H1 (cell line): ENCODE data around the gene RTTN. TPM values are rescaled to one million over a fixed set of nuclear protein-coding genes. Genes with fewer than 3 reads are reported as not detected.

Experiments used
- CTCF ChIA-PET: fragments of 300-600 bp; sonication (Branson Sonifier 250); formaldehyde crosslinking; loops from one replicate; lab custom pipeline; 2021; ENCODE audit not compliant: partially characterized antibody; lab: Charles Lee
- POLR2A ChIA-PET: fragments of 300-600 bp; sonication (Branson Sonifier 250); formaldehyde crosslinking; loops from one replicate; lab custom pipeline; 2021; ENCODE audit warnings: inconsistent platforms; ENCODE audit not compliant: partially characterized antibody; lab: Charles Lee
- DNase-seq, 2 experiments: peaks; one replicate each; pipeline versions ENCODE4 v3.0.0 to v3.0.0-alpha.2; 2010 to 2022; ENCODE audit warnings: low spot score in 2 of 2, low read depth in 1 of 2, mixed read lengths in 1 of 2
- FAIRE-seq: peaks from 2 replicates; lab custom pipeline; 2011; peaks lifted over from hg19 to GRCh38; lab: Jason Lieb, UNC
- H2AFZ ChIP-seq: 2 replicates; pipeline ENCODE4 v1.8.1; 2012; ENCODE audit warnings: low read length, inconsistent platforms
- H2AK5ac ChIP-seq: 2 replicates; pipeline ENCODE4 v1.6.1; 2013; ENCODE audit warnings: low read depth, low read length
- H2BK120ac ChIP-seq: replicated peaks from 2 replicates; pipeline ENCODE3; 2013; ENCODE audit warnings: low read depth, low read length, inconsistent platforms
- H2BK12ac ChIP-seq: 2 replicates; pipeline ENCODE4 v1.6.1; 2013; ENCODE audit warnings: low read depth, low read length
- H2BK15ac ChIP-seq: 2 replicates; pipeline ENCODE4 v1.6.1; 2013; ENCODE audit warnings: low read length
- H2BK20ac ChIP-seq: 2 replicates; pipeline ENCODE4 v1.6.1; 2013; ENCODE audit warnings: low read length
- H2BK5ac ChIP-seq: 2 replicates; pipeline ENCODE4 v1.6.1; 2013; ENCODE audit warnings: low read depth, low read length
- H3K14ac ChIP-seq: 2 replicates; pipeline ENCODE4 v1.6.1; 2013; ENCODE audit warnings: inconsistent platforms; ENCODE audit not compliant: insufficient read length
- H3K18ac ChIP-seq: 2 replicates; pipeline ENCODE4 v1.6.1; 2013; ENCODE audit warnings: low read length; ENCODE audit errors: extremely low read depth
- H3K23ac ChIP-seq: 2 replicates; pipeline ENCODE4 v1.6.1; 2013; ENCODE audit warnings: inconsistent platforms; ENCODE audit not compliant: insufficient read length
- H3K23me2 ChIP-seq: 2 replicates; pipeline ENCODE4 v1.6.1; 2013; ENCODE audit warnings: low read depth, low read length
- H3K27ac ChIP-seq: 2 replicates; pipeline ENCODE4 v1.6.1; 2011; ENCODE audit warnings: low read depth, low read length, inconsistent platforms
- H3K27me3 ChIP-seq, 4 experiments: replicated peaks in 1 of 4; 1 replicate in 1 of 4; 2 replicates in 3 of 4; pipeline versions ENCODE4 v1.6.1 to v1.8.1; 2011 to 2013; ENCODE audit warnings: low read length in 3 of 4, mild to moderate bottlenecking in 3 of 4, inconsistent platforms in 2 of 4, mixed read lengths in 2 of 4, moderate library complexity in 1 of 4; ENCODE audit not compliant: control insufficient read depth in 3 of 4, insufficient read depth in 3 of 4; ENCODE audit errors: extremely low read depth in 1 of 4
- H3K36me3 ChIP-seq, 4 experiments: 2 replicates each; pipeline versions ENCODE4 v1.6.1 to v1.8.1; 2011 to 2013; ENCODE audit warnings: mild to moderate bottlenecking in 4 of 4, low read length in 3 of 4, moderate library complexity in 2 of 4, control low read depth in 1 of 4, inconsistent platforms in 1 of 4; ENCODE audit not compliant: insufficient read depth in 4 of 4, control insufficient read depth in 2 of 4
- H3K4ac ChIP-seq: replicated peaks from 2 replicates; pipeline ENCODE3; 2013; ENCODE audit warnings: low read length, low read depth, mixed read lengths, inconsistent platforms; ENCODE audit not compliant: insufficient read length
- H3K4me1 ChIP-seq, 4 experiments: replicated peaks in 1 of 4; 1 replicate in 1 of 4; 2 replicates in 3 of 4; pipeline versions ENCODE4 v1.6.1 to v1.8.1; 2011 to 2013; ENCODE audit warnings: low read length in 3 of 4, inconsistent platforms in 2 of 4, mixed read lengths in 1 of 4; ENCODE audit not compliant: insufficient read depth in 4 of 4, control insufficient read depth in 3 of 4
- H3K4me2 ChIP-seq, 2 experiments: 2 replicates each; pipeline versions ENCODE4 v1.6.1 to v1.8.1; 2011 to 2013; ENCODE audit warnings: low read depth in 2 of 2, low read length in 2 of 2, control low read depth in 1 of 2, inconsistent platforms in 1 of 2, mild to moderate bottlenecking in 1 of 2; ENCODE audit not compliant: insufficient read depth in 1 of 2
- H3K4me3 ChIP-seq, 4 experiments: fragments of 200-600, 300-600 bp in 1 of 4; sonication (generic), shearing (Covaris generic), sonication (Bioruptor Twin) in 1 of 4; 2 replicates each; pipeline versions ENCODE4 v1.5.1 to v1.8.1; 2011 to 2016; ENCODE audit warnings: low read length in 4 of 4, low read depth in 3 of 4, control low read depth in 2 of 4, inconsistent platforms in 2 of 4, mild to moderate bottlenecking in 2 of 4, mixed read lengths in 1 of 4, moderate library complexity in 1 of 4; ENCODE audit not compliant: insufficient read depth in 2 of 4; ENCODE audit errors: extremely low read depth in 1 of 4
- H3K56ac ChIP-seq: replicated peaks from 2 replicates; pipeline ENCODE3; 2013; ENCODE audit warnings: low read depth, mild to moderate bottlenecking, mixed read lengths, low read length, inconsistent platforms; ENCODE audit not compliant: insufficient read length
- H3K79me1 ChIP-seq: 2 replicates; pipeline ENCODE4 v1.6.1; 2013; ENCODE audit warnings: low read depth, low read length, control low read depth
- H3K79me2 ChIP-seq, 2 experiments: 2 replicates each; pipeline versions ENCODE4 v1.6.1 to v1.8.1; 2012 to 2013; ENCODE audit warnings: low read length in 2 of 2, mild to moderate bottlenecking in 2 of 2, inconsistent platforms in 1 of 2; ENCODE audit not compliant: insufficient read depth in 2 of 2, control insufficient read depth in 1 of 2
- H3K9ac ChIP-seq, 4 experiments: replicated peaks in 1 of 4; 1 replicate in 1 of 4; 2 replicates in 3 of 4; pipeline versions ENCODE4 v1.6.1 to v1.8.1; 2011 to 2013; ENCODE audit warnings: low read depth in 3 of 4, low read length in 3 of 4, control low read depth in 2 of 4, mild to moderate bottlenecking in 2 of 4, moderate library complexity in 2 of 4, inconsistent platforms in 1 of 4; ENCODE audit errors: extremely low read depth in 1 of 4
- H3K9me3 ChIP-seq, 2 experiments: 2 replicates each; pipeline versions ENCODE4 v1.6.1 to v1.8.1; 2012 to 2013; ENCODE audit warnings: mild to moderate bottlenecking in 2 of 2, moderate library complexity in 2 of 2, control low read depth in 1 of 2, inconsistent platforms in 1 of 2, low read depth in 1 of 2, low read length in 1 of 2, mixed read lengths in 1 of 2; ENCODE audit not compliant: insufficient read depth in 2 of 2
- H4K20me1 ChIP-seq, 2 experiments: replicated peaks in 1 of 2; 2 replicates each; pipeline versions ENCODE3 to v1.8.1; 2011 to 2013; ENCODE audit warnings: inconsistent platforms in 2 of 2, low read length in 2 of 2, mild to moderate bottlenecking in 1 of 2; ENCODE audit not compliant: insufficient read depth in 2 of 2, control insufficient read depth in 1 of 2
- H4K5ac ChIP-seq: 2 replicates; pipeline ENCODE4 v1.6.1; 2013; ENCODE audit warnings: low read length, low read depth, mixed read lengths, inconsistent platforms; ENCODE audit not compliant: insufficient read length
- H4K8ac ChIP-seq: 2 replicates; pipeline ENCODE4 v1.8.0; 2013; ENCODE audit warnings: mild to moderate bottlenecking, moderate library complexity, low read length, inconsistent platforms; ENCODE audit not compliant: insufficient read depth; ENCODE audit errors: extremely low read depth
- H4K91ac ChIP-seq: replicated peaks from 2 replicates; pipeline ENCODE3; 2013; ENCODE audit warnings: low read length, mixed read lengths, inconsistent platforms; ENCODE audit not compliant: insufficient read length
- ASH2L ChIP-seq: fragments of 200-600, 300-600 bp; sonication (generic); IDR thresholded peaks from one replicate; pipeline ENCODE4 v1.7.1; 2017; ENCODE audit warnings: low read length
- CEBPB ChIP-seq: IDR thresholded peaks from 2 replicates; pipeline ENCODE4 v1.6.1; 2012; ENCODE audit warnings: low read depth, low read length
- HDAC2 ChIP-seq, 2 experiments: fragments of 300-600 bp in 1 of 2; sonication (generic) in 1 of 2; IDR thresholded peaks; 2 replicates each; pipeline ENCODE4 v1.6.1; 2011 to 2012; ENCODE audit warnings: low read depth in 2 of 2, low read length in 2 of 2, mild to moderate bottlenecking in 2 of 2, moderate library complexity in 2 of 2, borderline replicate concordance in 1 of 2, inconsistent platforms in 1 of 2
- NANOG ChIP-seq: IDR thresholded peaks from 2 replicates; pipeline ENCODE4 v1.6.1; 2011; ENCODE audit warnings: low read length, low read depth, mild to moderate bottlenecking, inconsistent platforms; ENCODE audit not compliant: insufficient read depth, poor library complexity, severe bottlenecking
- PHF8 ChIP-seq: fragments of 200-600 bp; sonication (generic); conservative IDR thresholded peaks from 2 replicates; pipeline ENCODE4 v1.7.1; 2012; ENCODE audit warnings: low read depth, mild to moderate bottlenecking, inconsistent platforms, low read length, moderate library complexity
- POLR2AphosphoS5 ChIP-seq: IDR thresholded peaks from 2 replicates; pipeline ENCODE4 v1.6.1; 2011; ENCODE audit warnings: low read depth, low read length
- POU5F1 ChIP-seq: IDR thresholded peaks from 2 replicates; pipeline ENCODE4 v1.6.1; 2011; ENCODE audit warnings: low read depth, mild to moderate bottlenecking, low read length, moderate library complexity
- RBBP5 ChIP-seq: IDR thresholded peaks from 2 replicates; pipeline ENCODE4 v1.7.1; 2012; ENCODE audit warnings: low read depth, mild to moderate bottlenecking, inconsistent platforms, low read length, moderate library complexity, borderline replicate concordance
- RFX5 ChIP-seq: IDR thresholded peaks from 2 replicates; pipeline ENCODE4 v1.6.1; 2011; ENCODE audit warnings: low read depth, low read length, improper control_type of control experiment, borderline replicate concordance
- RXRA ChIP-seq: IDR thresholded peaks from 2 replicates; pipeline ENCODE4 v1.6.1; 2011; ENCODE audit warnings: low read depth, mild to moderate bottlenecking, low read length, moderate library complexity; ENCODE audit not compliant: insufficient read depth
- SAP30 ChIP-seq: fragments of 300-600 bp; sonication (generic); IDR thresholded peaks from 2 replicates; pipeline ENCODE4 v1.7.1; 2012; ENCODE audit warnings: low read length, moderate library complexity, mild to moderate bottlenecking, inconsistent platforms; ENCODE audit not compliant: insufficient read depth, insufficient replicate concordance
- polyA plus RNA-seq, 7 experiments: library from polyadenylated mRNA; depleted of rRNA in 3 of 7; stranded (reverse) in 5 of 7; unstranded in 2 of 7; fragments of >200 nt in 5 of 7; fragments of 200-250 nt in 2 of 7; gene quantifications; 1 replicate in 5 of 7; 2 replicates in 1 of 7; 4 replicates in 1 of 7; pipeline versions ENCODE4 v1.2.1 to v1.2.3, GENCODE V29; 2011 to 2013; ENCODE audit warnings: missing spikeins in 2 of 7, mixed read lengths in 2 of 7
- total RNA-seq: library from RNA; stranded (reverse); fragmentation: NEBNext Ultra II Directional; extraction: Animal tissue kit (Norgen Biotek cat#: 25700); gene quantifications from 2 replicates; pipeline ENCODE4 v1.2.1, GENCODE V29; 2021
- TF ChIP-seq, protein P1 (sequence below): IDR thresholded peaks from 2 replicates; pipeline ENCODE4 v1.6.1; 2012; ENCODE audit warnings: inconsistent platforms
- TF ChIP-seq, protein P2 (sequence below): IDR thresholded peaks from 2 replicates; pipeline ENCODE4 v1.6.1; 2011; ENCODE audit warnings: low read length, improper control_type of control experiment

The RTTN gene
- total and polyA plus RNA-seq, 2 of the 8 experiments (the other 6 are each of a cell fraction or from before 2014, with no cell fraction given), result 9.1 to 21.4 TPM

DNA sequence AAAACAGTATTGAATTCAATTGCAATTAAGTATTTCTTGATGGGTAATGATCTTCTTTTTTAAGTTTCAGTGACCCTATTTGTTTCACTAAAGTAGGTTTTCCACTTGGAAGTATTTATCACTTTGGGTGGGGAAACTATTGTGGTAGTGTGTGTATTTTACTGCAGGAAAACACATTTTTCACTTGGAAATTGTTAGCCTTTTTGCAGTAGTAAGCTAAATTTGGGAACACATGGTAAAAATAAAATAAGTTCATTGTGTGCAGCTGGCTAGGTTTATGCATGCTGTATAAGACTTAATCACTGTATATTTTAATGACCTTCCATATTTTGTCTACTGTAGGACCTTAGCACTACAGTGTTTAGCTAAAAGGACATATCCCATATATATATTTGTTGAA lies 28.5 kb upstream of the RTTN start:
- no peak overlapping the region for H2BK15ac ChIP-seq
- no peak overlapping the region for H2BK120ac ChIP-seq
- no peaks in the 10 kb centered on the region for H3K9me3 ChIP-seq
- H3K79me1 ChIP-seq, result no peaks in the 10 kb centered on the region
- no peaks in the 10 kb centered on the region for H3K23me2 ChIP-seq
- no peak overlapping the region for H2AFZ ChIP-seq
- H3K27ac ChIP-seq, result no peak overlapping the region
- H3K9ac ChIP-seq, result no peak overlapping the region
- no peak overlapping the region for H4K5ac ChIP-seq
- H2BK12ac ChIP-seq, result no peak overlapping the region
- H4K8ac ChIP-seq, result no peak overlapping the region
- no peak overlapping the region for H3K14ac ChIP-seq
- ChIA-PET POLR2A (no interaction called here), CTCF (interaction anchor here (1.8 kb wide), 1 partner anchor 200 kb away, joined by 5 read pairs; no protein-coding TSS in a partner anchor)
- DNase-seq, result no peak
- no peak overlapping the region for H4K91ac ChIP-seq
- H2BK5ac ChIP-seq, result no peak overlapping the region
- H4K20me1 ChIP-seq, result no peaks in the 10 kb centered on the region
- no peak for FAIRE-seq
- no peak overlapping the region for H2AK5ac ChIP-seq
- no peaks in the 10 kb centered on the region for H3K36me3 ChIP-seq
- H3K4ac ChIP-seq, result no peak overlapping the region
- no peak overlapping the region for H3K4me3 ChIP-seq
- H3K27me3 ChIP-seq, result no peaks in the 10 kb centered on the region
- no peak overlapping the region for H3K23ac ChIP-seq
- no peak overlapping the region for H3K56ac ChIP-seq
- H3K18ac ChIP-seq, result no peak overlapping the region
- H3K4me1 ChIP-seq, result no peaks in the 10 kb centered on the region; a peak in 1 of 7 replicates
- no peak overlapping the region for H2BK20ac ChIP-seq
- no peak overlapping the region for H3K4me2 ChIP-seq
- H3K79me2 ChIP-seq, result no peaks in the 10 kb centered on the region
- TF ChIP-seq, protein P1, sequence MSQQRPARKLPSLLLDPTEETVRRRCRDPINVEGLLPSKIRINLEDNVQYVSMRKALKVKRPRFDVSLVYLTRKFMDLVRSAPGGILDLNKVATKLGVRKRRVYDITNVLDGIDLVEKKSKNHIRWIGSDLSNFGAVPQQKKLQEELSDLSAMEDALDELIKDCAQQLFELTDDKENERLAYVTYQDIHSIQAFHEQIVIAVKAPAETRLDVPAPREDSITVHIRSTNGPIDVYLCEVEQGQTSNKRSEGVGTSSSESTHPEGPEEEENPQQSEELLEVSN, result no peak
- TF ChIP-seq POU5F1, result no peak
- TF ChIP-seq PHF8, result no peak
- no peak for TF ChIP-seq SAP30
- TF ChIP-seq NANOG, result no peak
- no peak for TF ChIP-seq RXRA
- TF ChIP-seq HDAC2 (IDR thresholded peaks at IDR 0.05; ENCODE audit: borderline replicate concordance in 1 of 2, low read depth in 2 of 2, low read length in 2 of 2), result no peak
- TF ChIP-seq RFX5, result no peak
- TF ChIP-seq ASH2L, result no peak
- no peak for TF ChIP-seq POLR2AphosphoS5
- TF ChIP-seq RBBP5, result no peak
- no peak for TF ChIP-seq CEBPB
- TF ChIP-seq, protein P2, sequence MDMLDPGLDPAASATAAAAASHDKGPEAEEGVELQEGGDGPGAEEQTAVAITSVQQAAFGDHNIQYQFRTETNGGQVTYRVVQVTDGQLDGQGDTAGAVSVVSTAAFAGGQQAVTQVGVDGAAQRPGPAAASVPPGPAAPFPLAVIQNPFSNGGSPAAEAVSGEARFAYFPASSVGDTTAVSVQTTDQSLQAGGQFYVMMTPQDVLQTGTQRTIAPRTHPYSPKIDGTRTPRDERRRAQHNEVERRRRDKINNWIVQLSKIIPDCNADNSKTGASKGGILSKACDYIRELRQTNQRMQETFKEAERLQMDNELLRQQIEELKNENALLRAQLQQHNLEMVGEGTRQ, result no peak
